ENCODE data around the gene MAST3. TPM values are rescaled to one million over a fixed set of nuclear protein-coding genes. Genes with fewer than 3 reads are reported as not detected.
A peak's percentile ranks its signal among the peaks of the same experiment; 100 is the strongest.

Gene MAST3
- total and polyA plus RNA-seq, 2 of the 8 experiments (the other 6 are each of a cell fraction or from before 2014, with no cell fraction given), result 3.4 to 9.0 TPM

DNA sequence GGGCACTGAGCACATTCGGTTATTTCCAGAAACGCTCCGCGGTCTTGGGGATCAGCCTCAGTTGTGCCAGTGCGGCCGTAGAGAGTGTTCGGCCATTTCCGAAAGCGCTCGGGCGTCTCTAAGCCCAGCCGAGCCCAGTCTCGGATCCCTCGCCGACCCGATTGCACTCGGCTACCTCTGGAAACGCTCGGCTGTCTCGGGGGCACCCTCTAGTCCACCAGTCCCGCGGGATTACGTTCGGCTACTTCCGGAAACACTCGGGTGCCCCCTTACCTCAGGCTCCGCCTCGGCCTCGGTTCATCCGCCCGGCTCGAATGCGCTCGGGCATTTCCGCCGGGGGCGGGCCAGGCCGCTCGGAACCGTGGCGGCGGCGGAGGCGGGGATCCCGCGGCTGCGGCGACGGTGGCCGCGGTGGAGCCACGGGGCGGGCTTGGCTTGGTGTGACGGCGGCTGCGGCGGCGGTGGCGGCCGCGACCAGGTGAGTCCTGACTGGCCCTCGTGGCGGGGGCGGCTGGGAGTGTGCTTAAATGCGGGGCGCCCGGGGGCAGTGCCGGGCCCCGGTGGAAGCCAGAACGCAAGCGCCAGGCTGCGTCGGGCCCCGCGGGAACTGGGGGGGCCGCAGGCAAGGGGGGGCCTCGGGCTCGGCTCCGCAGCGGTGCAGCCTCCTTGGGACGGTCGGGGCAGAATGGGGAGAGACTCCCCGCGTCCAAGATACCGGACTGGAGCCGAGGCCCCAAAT is 55.4 kb downstream of the MAST3 start, which contains the start of gene PIK3R2 (continued):
- TF ChIP-seq, protein P1, sequence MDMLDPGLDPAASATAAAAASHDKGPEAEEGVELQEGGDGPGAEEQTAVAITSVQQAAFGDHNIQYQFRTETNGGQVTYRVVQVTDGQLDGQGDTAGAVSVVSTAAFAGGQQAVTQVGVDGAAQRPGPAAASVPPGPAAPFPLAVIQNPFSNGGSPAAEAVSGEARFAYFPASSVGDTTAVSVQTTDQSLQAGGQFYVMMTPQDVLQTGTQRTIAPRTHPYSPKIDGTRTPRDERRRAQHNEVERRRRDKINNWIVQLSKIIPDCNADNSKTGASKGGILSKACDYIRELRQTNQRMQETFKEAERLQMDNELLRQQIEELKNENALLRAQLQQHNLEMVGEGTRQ (IDR thresholded peaks at IDR 0.05; ENCODE audit: low read length), result no peak
- TF ChIP-seq BRCA1 (IDR thresholded peaks at IDR 0.05; ENCODE audit: low read depth, low read length) (peak; percentile 81), NANOG (IDR thresholded peaks at IDR 0.05; ENCODE audit: insufficient read depth, low read depth, low read length, poor library complexity, severe bottlenecking) (no peak), MAFK (IDR thresholded peaks at IDR 0.05; ENCODE audit: low read depth, low read length) (no peak), CBX8 (IDR thresholded peaks at IDR 0.05; ENCODE audit: borderline replicate concordance, low read depth, low read length) (no peak), RBBP5 (IDR thresholded peaks at IDR 0.05; ENCODE audit: borderline replicate concordance, low read depth, low read length) (no peak), PHF8 (conservative IDR thresholded peaks at IDR 0.05; ENCODE audit: low read depth, low read length) (peak; percentile 74), SIX5 (IDR thresholded peaks at IDR 0.05; ENCODE audit: low read depth, low read length) (no peak), RXRA (IDR thresholded peaks at IDR 0.05; ENCODE audit: insufficient read depth, low read depth, low read length) (no peak), TAF7 (optimal IDR thresholded peaks at IDR 0.05; ENCODE audit: borderline replicate concordance, low read depth, low read length) (no peak), SUZ12 (IDR thresholded peaks at IDR 0.05; ENCODE audit: low read length) (no peak), POLR2A (IDR thresholded peaks at IDR 0.05; ENCODE audit: control extremely low read depth in 1 of 2, low read depth in 2 of 2, low read length in 2 of 2) (no peak; a peak in 1 of 3 replicates), CHD1 (IDR thresholded peaks at IDR 0.05; ENCODE audit: low read depth, low read length) (no peak), FOSL1 (IDR thresholded peaks at IDR 0.05; ENCODE audit: insufficient read depth, low read depth, low read length) (no peak), JUND (IDR thresholded peaks at IDR 0.05; ENCODE audit: low read length) (no peak), TEAD4 (IDR thresholded peaks at IDR 0.05; ENCODE audit: low read depth, low read length) (no peak), RAD21 (IDR thresholded peaks at IDR 0.05 in 1 of 2, conservative IDR thresholded peaks at IDR 0.05 in 1 of 2; ENCODE audit: low read depth in 2 of 2, low read length in 2 of 2) (no peak), HDAC2 (IDR thresholded peaks at IDR 0.05; ENCODE audit: borderline replicate concordance in 1 of 2, low read depth in 2 of 2, low read length in 2 of 2) (no peak), TAF1 (IDR thresholded peaks at IDR 0.05; ENCODE audit: low read depth, low read length) (peak; percentile 13), CBX5 (IDR thresholded peaks at IDR 0.05; ENCODE audit: low read depth, low read length) (no peak), NRF1 (IDR thresholded peaks at IDR 0.05; ENCODE audit: low read depth, low read length) (no peak), BACH1 (IDR thresholded peaks at IDR 0.05; ENCODE audit: low read length) (no peak), POLR2AphosphoS5 (IDR thresholded peaks at IDR 0.05; ENCODE audit: low read depth, low read length) (peak; percentile 18; the same call in 1 of the 2 replicates), EZH2 (IDR thresholded peaks at IDR 0.05; ENCODE audit: low read depth, low read length, severe bottlenecking) (no peak)

Measured in H1 (cell line).